Astrocyte of the spinal cord (primary cell): ENCODE measurements around the gene IRS1.

Source experiments
- DNase-seq: peaks from one replicate; pipeline ENCODE4 v3.0.0; 2011; ENCODE audit warnings: low read depth, low spot score
- H3K4me3 ChIP-seq: 2 replicates; pipeline ENCODE4 v1.5.1; 2011; ENCODE audit warnings: low read depth, mild to moderate bottlenecking, low read length, moderate library complexity
- in situ Hi-C: cut with HindIII; loops from 2 replicates; pipeline ENCODE4 v1.10.0; 2017; ENCODE audit warnings: low sequenced_read_pairs
- TF ChIP-seq, protein P1 (sequence below): IDR thresholded peaks from 2 replicates; pipeline ENCODE4 v1.5.1; 2012; ENCODE audit warnings: low read depth, mild to moderate bottlenecking, low read length, inconsistent platforms

Gene IRS1

GRCh38 chr2:226692521-226693126 lies 107.0 kb downstream of the IRS1 start:
- TF ChIP-seq, protein P1, sequence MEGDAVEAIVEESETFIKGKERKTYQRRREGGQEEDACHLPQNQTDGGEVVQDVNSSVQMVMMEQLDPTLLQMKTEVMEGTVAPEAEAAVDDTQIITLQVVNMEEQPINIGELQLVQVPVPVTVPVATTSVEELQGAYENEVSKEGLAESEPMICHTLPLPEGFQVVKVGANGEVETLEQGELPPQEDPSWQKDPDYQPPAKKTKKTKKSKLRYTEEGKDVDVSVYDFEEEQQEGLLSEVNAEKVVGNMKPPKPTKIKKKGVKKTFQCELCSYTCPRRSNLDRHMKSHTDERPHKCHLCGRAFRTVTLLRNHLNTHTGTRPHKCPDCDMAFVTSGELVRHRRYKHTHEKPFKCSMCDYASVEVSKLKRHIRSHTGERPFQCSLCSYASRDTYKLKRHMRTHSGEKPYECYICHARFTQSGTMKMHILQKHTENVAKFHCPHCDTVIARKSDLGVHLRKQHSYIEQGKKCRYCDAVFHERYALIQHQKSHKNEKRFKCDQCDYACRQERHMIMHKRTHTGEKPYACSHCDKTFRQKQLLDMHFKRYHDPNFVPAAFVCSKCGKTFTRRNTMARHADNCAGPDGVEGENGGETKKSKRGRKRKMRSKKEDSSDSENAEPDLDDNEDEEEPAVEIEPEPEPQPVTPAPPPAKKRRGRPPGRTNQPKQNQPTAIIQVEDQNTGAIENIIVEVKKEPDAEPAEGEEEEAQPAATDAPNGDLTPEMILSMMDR, result no peak
- in situ Hi-C loops, result no loop called here
- H3K4me3 ChIP-seq, result no peak overlapping the region
- DNase-seq, result no peak

- in situ Hi-C loops, result no loop called here
- TF ChIP-seq, protein P1, result no peak
- DNase-seq, result peak; percentile 21
- no peak overlapping the region for H3K4me3 ChIP-seq
Measured at GRCh38 chr2:226691255-226691654, 108.4 kb downstream of the IRS1 start.

DNA sequence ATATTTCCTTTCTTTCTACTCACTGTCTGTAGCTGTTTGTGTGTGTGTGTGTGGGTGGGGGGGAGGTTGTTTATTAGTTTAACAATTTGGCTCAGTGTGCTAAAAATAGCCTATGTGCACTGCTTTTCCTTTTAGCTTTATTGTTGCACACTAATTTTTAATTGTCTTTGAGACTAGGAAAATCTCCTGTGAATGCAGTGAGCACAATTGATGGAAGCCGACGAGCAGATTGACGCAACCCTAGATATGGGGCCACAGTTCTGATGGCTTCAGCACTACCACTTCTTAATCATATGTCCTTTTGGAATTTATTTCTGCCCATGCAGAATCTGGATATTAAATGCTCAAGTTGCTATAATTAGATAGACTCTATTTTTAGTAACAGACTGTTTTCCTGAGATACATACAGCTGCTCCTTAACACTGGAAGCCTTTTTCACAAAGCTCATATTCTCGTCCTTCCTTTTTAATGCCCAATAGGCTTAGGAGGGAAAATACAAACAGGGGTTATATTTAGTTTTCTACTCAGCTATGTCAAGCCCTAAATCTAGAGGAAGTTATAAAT lies 109.1 kb downstream of the IRS1 start:
- TF ChIP-seq, protein P1, result no peak
- H3K4me3 ChIP-seq, result no peak overlapping the region
- in situ Hi-C loops, result no loop called here
- DNase-seq, result peak; percentile 26

DNA sequence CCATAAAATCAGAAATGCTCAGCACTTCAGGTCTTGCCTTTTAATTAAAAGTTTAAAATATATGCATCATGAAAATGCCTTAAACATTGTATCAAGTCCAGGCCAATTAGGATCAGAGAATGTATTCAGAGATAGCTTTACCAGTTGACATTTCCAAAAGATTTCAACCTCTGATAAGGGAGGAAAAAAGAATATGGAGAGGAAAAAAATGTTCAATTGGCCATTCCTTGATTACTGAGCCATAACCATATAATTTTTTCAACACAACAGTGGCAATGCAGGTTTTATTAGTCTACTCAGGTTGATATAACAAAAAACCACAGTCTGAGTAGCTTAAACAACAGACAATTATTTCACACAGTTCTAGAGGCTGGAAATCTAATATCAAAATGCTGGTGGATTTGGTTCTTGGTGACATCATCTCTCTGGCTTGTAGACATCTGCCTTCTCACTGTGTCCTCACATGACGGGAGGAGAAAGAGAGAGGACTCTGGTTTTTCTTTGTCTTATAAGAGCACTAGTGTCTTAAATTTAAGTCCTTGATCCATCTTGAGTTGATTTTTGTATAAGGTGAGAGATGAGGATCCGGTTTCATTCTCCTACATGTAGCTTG lies 111.9 kb downstream of the IRS1 start:
- in situ Hi-C loops, result no loop called here
- DNase-seq, result no peak
- TF ChIP-seq, protein P1, result no peak
- H3K4me3 ChIP-seq, result no peak overlapping the region

- no peak for DNase-seq
- TF ChIP-seq, protein P1, result no peak
- no peak overlapping the region for H3K4me3 ChIP-seq
- in situ Hi-C loops, result no loop called here
Measured at GRCh38 chr2:226684563-226684959, 115.1 kb downstream of the IRS1 start.

DNA sequence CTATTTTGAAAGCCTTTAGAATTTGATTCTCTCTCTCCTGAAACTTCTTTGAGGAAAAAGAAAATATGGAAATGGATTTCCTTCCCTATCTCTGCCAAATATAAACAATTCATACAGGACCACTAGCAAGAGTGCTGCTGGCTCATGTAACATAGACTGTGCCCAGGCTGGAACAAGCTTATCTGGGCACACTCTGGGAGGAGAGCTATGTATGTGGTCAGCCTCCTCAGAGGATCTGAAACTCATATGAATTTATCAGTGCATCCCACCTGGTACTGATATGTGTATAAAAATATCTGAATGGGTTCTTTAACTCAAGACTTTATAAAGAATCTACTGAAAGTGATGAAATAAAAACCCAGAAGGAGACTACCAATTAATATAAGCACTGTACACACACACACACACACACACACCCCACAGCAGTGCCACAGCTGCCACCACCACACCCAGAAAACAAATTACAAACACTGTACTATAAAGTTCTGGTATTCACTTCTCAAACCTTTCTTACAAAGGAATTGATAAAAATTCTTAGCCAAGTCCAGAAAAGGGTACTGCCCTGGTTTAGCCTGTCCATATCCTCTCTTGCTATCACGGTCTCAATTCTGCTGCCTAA lies 115.6 kb downstream of the IRS1 start:
- no peak for DNase-seq
- no peak overlapping the region for H3K4me3 ChIP-seq
- TF ChIP-seq, protein P1, result no peak
- in situ Hi-C loops, result no loop called here
